Cardiac atrium fibroblast (primary cell): Measurements from ENCODE around the gene STAT6. TPM values are rescaled to one million over a fixed set of nuclear protein-coding genes. Genes with fewer than 3 reads are reported as not detected.

Source experiments
- total RNA-seq: library from RNA; depleted of rRNA; stranded (reverse); fragments of >200 nt; gene quantifications from 2 replicates; pipeline ENCODE4 v1.2.3, GENCODE V29; 2015

STAT6 gene, protein sequence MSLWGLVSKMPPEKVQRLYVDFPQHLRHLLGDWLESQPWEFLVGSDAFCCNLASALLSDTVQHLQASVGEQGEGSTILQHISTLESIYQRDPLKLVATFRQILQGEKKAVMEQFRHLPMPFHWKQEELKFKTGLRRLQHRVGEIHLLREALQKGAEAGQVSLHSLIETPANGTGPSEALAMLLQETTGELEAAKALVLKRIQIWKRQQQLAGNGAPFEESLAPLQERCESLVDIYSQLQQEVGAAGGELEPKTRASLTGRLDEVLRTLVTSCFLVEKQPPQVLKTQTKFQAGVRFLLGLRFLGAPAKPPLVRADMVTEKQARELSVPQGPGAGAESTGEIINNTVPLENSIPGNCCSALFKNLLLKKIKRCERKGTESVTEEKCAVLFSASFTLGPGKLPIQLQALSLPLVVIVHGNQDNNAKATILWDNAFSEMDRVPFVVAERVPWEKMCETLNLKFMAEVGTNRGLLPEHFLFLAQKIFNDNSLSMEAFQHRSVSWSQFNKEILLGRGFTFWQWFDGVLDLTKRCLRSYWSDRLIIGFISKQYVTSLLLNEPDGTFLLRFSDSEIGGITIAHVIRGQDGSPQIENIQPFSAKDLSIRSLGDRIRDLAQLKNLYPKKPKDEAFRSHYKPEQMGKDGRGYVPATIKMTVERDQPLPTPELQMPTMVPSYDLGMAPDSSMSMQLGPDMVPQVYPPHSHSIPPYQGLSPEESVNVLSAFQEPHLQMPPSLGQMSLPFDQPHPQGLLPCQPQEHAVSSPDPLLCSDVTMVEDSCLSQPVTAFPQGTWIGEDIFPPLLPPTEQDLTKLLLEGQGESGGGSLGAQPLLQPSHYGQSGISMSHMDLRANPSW
- 100 and 101 TPM in 2 replicates for total RNA-seq

DNA sequence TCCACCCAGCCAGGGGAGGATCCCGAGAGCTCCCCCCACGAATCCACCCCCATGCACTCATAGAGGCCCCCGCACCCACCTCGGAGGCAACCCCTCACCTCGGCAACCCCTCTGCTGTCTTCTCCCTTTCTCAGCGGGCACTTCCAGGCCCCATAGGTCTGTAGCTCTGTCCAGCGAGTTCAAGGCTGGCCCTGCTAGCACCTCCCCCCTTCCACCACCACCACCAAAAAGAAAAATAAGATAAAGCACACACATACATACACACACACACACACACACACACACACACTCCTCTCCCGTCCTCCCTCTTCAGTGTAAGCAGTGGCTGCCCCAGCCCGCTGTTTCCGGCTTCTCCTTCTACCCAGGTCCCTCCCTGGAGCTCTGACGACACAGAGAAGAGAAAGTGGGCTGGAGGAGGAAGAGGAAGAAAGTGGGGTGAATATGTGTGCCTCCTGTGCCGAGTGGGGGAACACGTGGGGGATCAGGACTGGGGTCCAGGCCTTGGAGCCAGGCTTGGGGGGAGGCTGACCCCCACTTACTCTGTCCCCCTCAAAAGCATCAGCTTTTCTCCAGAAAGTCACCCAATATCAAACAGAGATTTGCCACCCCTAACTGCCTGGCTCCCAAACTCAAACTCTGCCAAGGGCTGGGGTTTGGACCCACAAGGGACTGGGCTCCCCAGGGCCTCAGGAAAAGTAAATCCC, at the start of gene STAT6:
STAT6 (minus strand) TSS at position 332 of the 704 bp plus-strand sequence. CDS start 3,084 bp downstream, outside the sequence.

DNA sequence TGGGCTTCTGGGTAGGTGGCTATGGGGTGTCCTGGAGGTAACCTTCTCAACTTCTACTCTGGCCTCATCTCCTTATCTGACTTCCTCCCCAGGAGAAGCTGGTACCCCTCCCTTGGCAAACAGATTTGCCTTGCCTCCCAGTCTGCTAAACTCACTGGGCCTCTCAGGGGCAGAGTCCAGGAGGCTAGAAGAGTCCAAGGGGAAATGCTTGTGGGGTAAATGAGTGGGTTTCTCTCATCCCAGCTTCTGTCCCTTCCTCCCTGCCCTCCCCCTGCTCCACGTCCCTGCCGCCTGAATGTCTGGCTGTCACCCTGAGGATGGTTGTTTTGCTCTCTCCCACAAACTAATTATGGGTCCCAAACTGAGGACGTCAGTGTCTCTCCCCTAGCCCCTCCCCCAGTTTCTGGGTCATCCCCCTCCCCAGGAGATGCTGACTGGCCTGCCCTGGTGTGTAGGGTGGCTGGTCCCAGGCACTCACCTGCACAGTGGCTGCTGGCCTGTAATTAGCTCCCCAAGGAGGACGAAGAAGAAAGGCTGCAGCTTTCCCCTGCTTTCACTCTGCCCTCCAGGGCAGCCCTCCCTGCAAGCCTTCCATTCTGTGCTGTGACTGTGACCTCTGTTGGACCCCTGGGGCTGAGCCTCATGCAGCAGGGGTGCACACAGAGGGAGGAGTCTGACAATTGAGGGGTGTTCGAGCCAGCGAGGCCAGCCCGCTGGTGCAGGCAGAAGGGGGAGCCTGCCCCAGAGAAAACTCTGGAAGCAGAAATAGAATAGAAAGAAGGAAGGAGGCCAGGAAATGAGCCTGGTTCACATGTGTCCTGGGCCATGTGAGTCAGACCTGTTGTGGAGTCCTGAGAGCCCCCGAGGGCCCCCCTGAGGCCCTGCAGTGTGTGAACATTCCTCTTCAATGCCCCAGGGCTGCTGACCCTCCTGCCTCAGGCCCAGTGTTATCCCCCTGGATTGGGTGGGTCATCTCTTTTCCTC, 36.1 kb upstream of the STAT6 start, which contains the start of gene LRP1-AS:
LRP1-AS (minus strand) TSS at position 659 of the 984 bp plus-strand sequence.

DNA sequence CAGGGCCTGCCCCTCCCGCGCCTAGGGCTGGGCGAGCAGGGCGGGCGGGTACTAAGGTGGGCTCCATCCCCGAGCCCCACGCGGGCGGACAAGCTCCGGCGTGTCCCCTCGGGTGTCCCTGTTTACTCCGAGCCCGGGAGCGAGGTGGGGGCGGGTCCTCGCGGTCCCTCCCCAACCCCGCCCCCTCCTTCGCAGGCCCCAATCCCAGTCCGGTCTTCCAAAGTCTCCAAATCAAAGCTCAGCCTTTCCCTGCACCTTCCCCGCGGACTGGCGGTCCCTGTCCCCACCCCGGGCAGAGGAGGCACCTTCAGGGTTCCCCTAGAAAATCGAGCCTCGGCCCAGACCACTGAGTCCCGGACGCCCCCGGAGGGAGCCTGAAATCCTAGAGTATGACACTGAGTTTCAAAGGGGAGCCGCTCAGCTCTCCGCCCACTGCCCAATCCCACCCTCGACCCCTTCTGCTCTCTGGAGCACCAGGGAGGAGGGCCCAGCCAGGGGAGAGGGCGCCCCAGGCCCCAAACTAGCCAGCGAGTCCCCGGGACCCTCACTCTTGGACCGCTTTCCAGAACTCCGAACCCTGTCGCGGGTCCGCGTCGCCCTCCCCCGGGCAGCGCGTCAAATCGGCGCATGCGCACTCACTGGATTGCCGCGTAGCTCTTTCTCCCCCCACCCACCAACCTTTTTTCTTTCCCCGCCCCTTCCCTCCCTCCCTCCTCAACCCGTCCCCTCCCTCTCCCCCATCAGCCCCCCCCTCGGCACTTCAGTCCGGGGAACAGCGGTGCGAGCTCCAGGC, 16.8 kb upstream of the STAT6 start, which contains the start of gene LRP1:
LRP1 (plus strand) TSS at position 758 of the 793 bp plus-strand sequence. CDS start 482 bp downstream, outside the sequence.

DNA sequence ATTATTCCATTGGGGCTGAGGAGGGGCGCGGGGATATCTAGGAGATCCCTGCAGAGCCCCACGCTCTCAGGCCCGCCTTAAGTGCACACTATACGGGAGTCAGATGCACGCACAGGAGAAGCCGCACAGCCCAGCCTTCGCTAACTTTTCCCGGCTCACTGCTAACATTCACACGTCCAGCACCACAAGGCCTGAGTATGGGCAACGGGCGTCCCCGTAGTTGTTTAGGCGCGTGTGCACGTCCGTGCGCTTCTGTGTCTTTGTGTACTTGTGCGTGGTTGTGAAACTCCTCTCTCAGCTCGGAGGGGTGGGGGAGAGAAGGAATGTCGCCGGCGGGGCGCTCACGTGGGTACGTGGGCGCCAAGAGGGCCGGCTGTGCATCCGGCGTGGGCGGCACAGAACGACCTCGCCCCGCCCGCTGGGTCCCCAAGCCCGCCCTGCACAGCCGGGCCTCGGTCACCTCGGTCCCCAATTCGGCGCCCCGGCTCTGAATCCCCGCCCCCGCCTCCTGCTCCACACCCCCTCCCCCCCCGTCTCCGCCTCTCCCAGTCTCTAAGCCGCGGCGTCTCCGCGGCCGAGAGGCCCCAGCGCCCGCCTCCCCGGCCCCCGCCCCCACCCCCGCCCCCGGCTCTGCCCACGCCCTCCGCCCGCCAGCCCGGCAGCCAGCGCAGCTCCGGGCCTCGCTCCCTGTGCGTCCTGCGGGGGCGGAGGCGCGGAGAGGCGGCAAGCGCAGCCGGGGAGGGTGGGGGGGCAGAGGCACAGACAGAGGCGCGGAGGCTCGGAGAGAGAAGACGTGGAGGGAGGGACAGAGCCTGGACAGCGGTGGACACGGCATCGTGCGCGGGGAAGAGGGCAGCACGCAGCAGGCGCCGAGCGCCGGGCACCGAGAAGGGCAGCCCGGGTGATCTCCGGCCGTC, 22.6 kb downstream of the STAT6 start, which contains the start of gene NAB2:
NAB2 (plus strand) TSS at position 761 of the 917 bp plus-strand sequence. CDS start 158 bp downstream, outside the sequence.

DNA sequence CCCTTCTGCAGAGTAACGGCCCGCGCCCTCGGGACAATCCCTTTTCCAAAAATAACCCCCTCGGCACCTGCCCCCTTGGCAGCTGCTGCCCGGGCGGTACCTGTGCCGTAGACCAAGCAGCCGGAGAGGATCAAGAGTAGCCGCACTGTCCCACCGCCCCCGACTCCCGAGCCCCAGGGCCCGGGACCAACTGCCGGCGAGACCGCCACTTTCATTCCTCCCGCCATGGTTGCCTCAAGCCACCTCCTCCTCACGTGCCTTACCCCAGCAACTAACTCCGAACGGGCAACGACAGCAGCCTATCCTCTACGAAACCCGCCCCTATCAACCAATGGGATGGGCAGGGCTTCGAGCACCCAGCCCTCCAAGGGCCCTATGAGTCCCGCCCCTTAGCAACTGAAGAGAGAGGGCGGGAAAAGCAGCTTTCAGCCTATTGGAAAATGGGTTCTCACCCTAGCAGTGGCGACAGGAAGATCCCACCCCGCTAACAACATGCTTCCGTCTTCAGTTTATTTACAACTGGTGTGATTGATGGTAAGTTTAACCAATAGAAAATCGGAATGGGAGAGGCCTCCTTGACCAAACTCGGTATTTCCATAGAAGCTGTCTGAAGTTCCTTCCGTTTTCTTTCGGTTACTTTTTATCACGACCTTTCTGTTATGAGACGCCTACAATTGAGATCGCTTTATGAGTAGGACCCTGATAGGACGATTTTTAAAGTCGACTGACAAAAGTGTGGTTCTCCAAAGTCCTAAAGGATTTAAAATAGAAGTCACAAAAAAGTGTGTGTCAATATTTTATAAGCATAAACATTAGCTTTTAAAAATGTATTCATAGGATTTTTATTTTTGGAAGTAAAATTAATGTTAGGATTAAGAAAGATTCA, 32.4 kb downstream of the STAT6 start, which contains the start of gene NEMP1:
NEMP1 (minus strand) TSS at position 273 of the 886 bp plus-strand sequence; CDS start at position 227, 46 bp downstream.

DNA sequence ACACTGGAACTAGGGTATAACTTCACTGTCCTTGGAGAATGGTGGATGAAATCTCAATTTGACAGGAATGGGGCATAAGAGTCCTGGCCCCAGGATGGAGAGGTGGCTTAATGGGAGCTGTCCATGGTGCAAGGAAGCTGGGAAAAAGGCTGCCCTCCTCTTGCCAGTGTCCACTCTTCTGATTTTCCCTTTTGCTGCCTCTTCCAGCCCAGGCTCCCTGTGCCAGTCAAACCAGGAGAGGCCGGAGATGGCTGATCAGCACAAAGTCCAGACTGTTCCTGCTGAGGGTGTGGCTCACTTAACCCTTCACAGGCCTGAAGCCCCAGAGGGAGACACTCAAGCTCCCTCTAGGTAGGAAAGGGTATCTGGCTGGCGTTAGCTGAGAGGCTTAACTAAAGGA, 61.3 kb downstream of the STAT6 start, which contains the start of gene MYO1A:
MYO1A (minus strand) TSS at position 240 of the 400 bp plus-strand sequence. CDS start 1,806 bp downstream, outside the sequence.

Other genes starting within 250 kb of the STAT6 start
- not detected in 2 replicates for gene SDR9C7, start 177.0 kb downstream of the STAT6 start, total RNA-seq
- not detected in 2 replicates for gene RDH16, start 153.8 kb downstream of the STAT6 start, total RNA-seq
- 2.0 and 4.4 TPM in 2 replicates for gene ZBTB39, start 104.8 kb downstream of the STAT6 start, total RNA-seq
- 0.32 TPM in 1 of 2 replicates, not detected in the other for gene TAC3, start 94.8 kb downstream of the STAT6 start, total RNA-seq
- gene MYO1A, start 61.2 kb downstream of the STAT6 start, total RNA-seq: not detected in 2 replicates
- 2.0 and 4.9 TPM in 2 replicates for gene NEMP1, start 32.6 kb downstream of the STAT6 start, total RNA-seq
- 39.7 and 40.6 TPM in 2 replicates for gene NAB2, start 22.2 kb downstream of the STAT6 start, total RNA-seq
- gene LRP1, start 17.1 kb upstream of the STAT6 start, total RNA-seq: 236 and 285 TPM in 2 replicates
- gene LRP1-AS, start 36.3 kb upstream of the STAT6 start, total RNA-seq: not detected in 2 replicates
- gene NXPH4, start 105.4 kb upstream of the STAT6 start, total RNA-seq: 13.7 and 23.3 TPM in 2 replicates
- gene SHMT2, start 118.3 kb upstream of the STAT6 start, total RNA-seq: 205 TPM in 2 replicates
- not detected in 2 replicates for gene STAC3, start 139.8 kb upstream of the STAT6 start, total RNA-seq